Nephron progenitor cell (in vitro differentiated cells): Measurements from ENCODE around the gene PHF23.

Experiments used
- DNase-seq: peaks from one replicate; pipeline ENCODE4 v3.0.0; 2021
- H3K27ac Mint-ChIP-seq: 2 replicates; pipeline ENCODE4 v1.8.0; 2021; ENCODE audit warnings: mild to moderate bottlenecking, moderate library complexity, mixed read lengths
- H3K27me3 Mint-ChIP-seq: 2 replicates; pipeline ENCODE4 v1.8.0; 2021; ENCODE audit warnings: mild to moderate bottlenecking, low read depth, mixed read lengths; ENCODE audit not compliant: poor library complexity
- H3K36me3 Mint-ChIP-seq: 2 replicates; pipeline ENCODE4 v1.8.0; 2021; ENCODE audit warnings: low read depth, mixed read lengths
- H3K4me1 Mint-ChIP-seq: 2 replicates; pipeline ENCODE4 v1.8.0; 2021; ENCODE audit warnings: mixed read lengths
- H3K4me3 Mint-ChIP-seq: 2 replicates; pipeline ENCODE4 v1.8.0; 2021; ENCODE audit warnings: mild to moderate bottlenecking, moderate library complexity, mixed read lengths
- H3K9me3 Mint-ChIP-seq: 2 replicates; pipeline ENCODE4 v1.8.0; 2021; ENCODE audit warnings: mild to moderate bottlenecking, moderate library complexity, mixed read lengths
- CTCF ChIP-seq: fragments of 200-600 bp; sonication (generic); IDR thresholded peaks from 2 replicates; pipeline ENCODE4 v1.5.0; 2021; ENCODE audit warnings: antibody characterized with exemption

The PHF23 gene

GRCh38 chr17:7260151-7260550 lies 20.9 kb upstream of the PHF23 start:
- DNase-seq, result no peak
- TF ChIP-seq CTCF, result no peak
- H3K27ac Mint-ChIP-seq, result no peak overlapping the region
- H3K36me3 Mint-ChIP-seq, result peaks cover 35% of the 10 kb centered on the region
- H3K9me3 Mint-ChIP-seq, result no peaks in the 10 kb centered on the region
- peaks cover 22% of the 10 kb centered on the region for H3K4me1 Mint-ChIP-seq
- peaks cover 61% of the 10 kb centered on the region for H3K27me3 Mint-ChIP-seq
- peak overlapping the region; percentile 52 for H3K4me3 Mint-ChIP-seq

DNA sequence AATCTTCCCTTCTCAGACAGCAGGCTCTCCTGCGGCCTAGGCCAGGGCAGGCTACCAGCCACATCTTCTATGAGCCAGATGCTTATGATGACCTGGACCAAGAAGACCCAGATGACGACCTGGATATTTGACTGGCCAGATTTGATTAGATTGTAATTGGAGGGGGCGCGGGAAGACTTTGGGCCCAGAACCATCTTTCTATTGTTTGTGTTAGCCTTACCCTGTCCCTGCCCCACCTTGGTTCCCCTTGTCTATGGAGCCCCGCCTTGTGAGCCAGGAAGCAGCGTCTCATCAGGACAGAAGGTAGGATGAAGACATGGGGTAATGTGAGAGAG lies 20.3 kb upstream of the PHF23 start:
- Mint-ChIP-seq H3K27me3 (peaks cover 58% of the 10 kb centered on the region), H3K36me3 (peaks cover 41% of the 10 kb centered on the region), H3K27ac (no peak overlapping the region), H3K9me3 (no peaks in the 10 kb centered on the region), H3K4me3 (no peak overlapping the region), H3K4me1 (peaks cover 26% of the 10 kb centered on the region)
- no peak for DNase-seq
- TF ChIP-seq CTCF, result no peak

- H3K4me1 Mint-ChIP-seq, result peaks cover 26% of the 10 kb centered on the region
- H3K4me3 Mint-ChIP-seq, result no peak overlapping the region
- H3K27ac Mint-ChIP-seq, result no peak overlapping the region
- H3K36me3 Mint-ChIP-seq, result peaks cover 42% of the 10 kb centered on the region
- H3K9me3 Mint-ChIP-seq, result no peaks in the 10 kb centered on the region
- H3K27me3 Mint-ChIP-seq, result peaks cover 53% of the 10 kb centered on the region
- no peak for DNase-seq
- TF ChIP-seq CTCF, result no peak
Measured at GRCh38 chr17:7258731-7259554, 19.7 kb upstream of the PHF23 start.

DNA sequence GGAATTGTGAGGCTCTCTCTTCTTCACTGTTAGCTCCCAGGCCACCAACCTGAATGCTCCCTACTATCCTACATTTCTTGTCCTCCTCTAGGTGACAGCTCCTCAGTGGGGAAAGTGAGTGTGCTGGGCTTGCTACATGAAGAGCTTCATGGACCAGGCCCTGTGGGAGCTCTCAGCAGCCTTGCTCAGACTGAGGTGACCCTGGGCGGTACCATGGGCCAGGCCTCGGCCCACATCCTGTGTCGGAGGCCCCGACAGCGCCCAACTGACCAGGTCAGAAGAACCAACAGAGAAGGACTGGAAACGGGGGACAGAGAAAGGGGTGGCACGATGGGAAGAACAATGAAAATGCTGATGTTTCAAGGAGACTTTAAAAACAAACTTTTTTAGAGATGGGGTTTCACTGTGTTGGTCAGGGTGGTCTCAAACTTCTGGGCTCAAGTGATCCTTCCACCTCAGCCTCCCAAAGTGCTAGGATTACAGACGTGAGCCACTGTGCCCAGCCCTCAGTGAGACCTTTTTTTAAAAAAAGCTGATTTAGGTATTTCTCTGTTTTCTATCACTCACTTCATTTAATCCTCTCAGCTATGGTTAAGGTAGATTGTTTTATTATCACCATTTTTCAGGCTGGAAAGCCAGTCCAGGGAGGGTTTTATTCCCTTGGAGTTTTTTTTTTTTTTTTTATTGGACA lies 17.7 kb upstream of the PHF23 start:
- Mint-ChIP-seq H3K4me3 (no peak overlapping the region), H3K27ac (no peak overlapping the region), H3K9me3 (no peaks in the 10 kb centered on the region), H3K4me1 (peaks cover 25% of the 10 kb centered on the region), H3K36me3 (peaks cover 51% of the 10 kb centered on the region), H3K27me3 (peaks cover 33% of the 10 kb centered on the region)
- no peak for DNase-seq
- no peak for TF ChIP-seq CTCF

DNA sequence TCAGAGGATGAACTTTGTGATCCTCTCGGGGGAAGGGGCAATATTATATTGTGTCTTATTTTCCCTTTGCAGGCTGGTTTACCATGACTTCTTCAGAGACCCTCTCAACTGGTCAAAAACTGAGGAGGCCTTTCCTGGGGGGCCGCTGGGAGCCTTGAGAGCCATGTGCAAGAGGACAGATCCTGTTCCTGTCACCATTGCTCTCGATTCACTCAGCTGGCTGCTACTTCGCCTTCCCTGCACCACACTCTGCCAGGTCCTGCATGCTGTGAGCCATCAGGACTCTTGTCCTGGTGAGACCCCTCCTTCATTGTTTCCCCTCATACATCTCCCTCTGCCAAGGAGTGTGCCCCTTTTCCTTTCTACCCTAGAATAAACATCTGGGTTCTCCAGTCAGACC lies 15.3 kb upstream of the PHF23 start:
- H3K27ac Mint-ChIP-seq, result no peak overlapping the region
- peaks cover 10% of the 10 kb centered on the region for H3K27me3 Mint-ChIP-seq
- peaks cover 39% of the 10 kb centered on the region for H3K4me1 Mint-ChIP-seq
- no peak for TF ChIP-seq CTCF
- no peaks in the 10 kb centered on the region for H3K9me3 Mint-ChIP-seq
- H3K36me3 Mint-ChIP-seq, result peaks cover 45% of the 10 kb centered on the region
- peak overlapping the region; percentile 69 for H3K4me3 Mint-ChIP-seq
- DNase-seq, result no peak
